Esophagus (tissue), 2 donors: ENCODE results near the gene PNKD. TPM values are rescaled to one million over a fixed set of nuclear protein-coding genes. Genes with fewer than 3 reads are reported as not detected.
"Not testable (repeated sequence)": the region's sequence is repeated elsewhere in the genome, so short reads cannot be mapped to it uniquely, and the experiment has no call there.

Experiments used
- H3K27ac ChIP-seq, 2 donors: one replicate each; pipeline ENCODE4 v1.5.1; 2013; ENCODE audit warnings: low read depth in 2 of 2, mild to moderate bottlenecking in 2 of 2, inconsistent platforms in 1 of 2, low read length in 1 of 2, moderate library complexity in 1 of 2
- H3K27me3 ChIP-seq, 2 donors: one replicate each; pipeline ENCODE4 v1.6.1; 2013; ENCODE audit warnings: low read length in 2 of 2, control low read depth in 1 of 2, mild to moderate bottlenecking in 1 of 2; ENCODE audit not compliant: insufficient read depth in 2 of 2, control insufficient read depth in 1 of 2
- H3K36me3 ChIP-seq, 2 donors: one replicate each; pipeline ENCODE4 v1.6.1; 2013; ENCODE audit warnings: low read length in 1 of 2; ENCODE audit not compliant: control insufficient read depth in 2 of 2, insufficient read depth in 2 of 2
- H3K4me1 ChIP-seq, 2 donors: one replicate each; pipeline ENCODE4 v1.6.1; 2013; ENCODE audit warnings: low read length in 1 of 2; ENCODE audit not compliant: control insufficient read depth in 2 of 2, insufficient read depth in 2 of 2
- H3K4me3 ChIP-seq, 2 donors: one replicate each; pipeline ENCODE4 v1.5.1; 2013; ENCODE audit warnings: low read length in 2 of 2, mild to moderate bottlenecking in 2 of 2, low read depth in 1 of 2, moderate library complexity in 1 of 2
- H3K9me3 ChIP-seq, 2 donors: one replicate each; pipeline ENCODE4 v1.6.1; 2013; ENCODE audit warnings: mild to moderate bottlenecking in 2 of 2, low read depth in 1 of 2, low read length in 1 of 2, moderate library complexity in 1 of 2; ENCODE audit not compliant: control insufficient read depth in 2 of 2, insufficient read depth in 1 of 2
- WGBS, 2 donors: extraction: QIAGEN DNeasy Blood & Tissue Kit; methylation state at CpG; one replicate each; pipeline ENCODE4 v1.1.7; 2013; 5-methylcytosine and 5-hydroxymethylcytosine counted together
- polyA plus RNA-seq, 2 donors: library from polyadenylated mRNA; stranded (reverse); fragments of 200-250 nt; gene quantifications; one replicate each; pipeline ENCODE4 v1.2.3, GENCODE V29; 2013
- donor health status: healthy with polysubstance abuse.
- donor health status: Bipolar disorder and iron deficiency.

Gene PNKD
- polyA plus RNA-seq, 2 donors: 50.1 to 54.9 TPM

- no peaks in the 10 kb centered on the region for H3K36me3 ChIP-seq
- 50 to 53% methylated on average over 2 of the region's 2 CpGs for WGBS, 2 donors
- no peak overlapping the region for H3K4me3 ChIP-seq
- H3K9me3 ChIP-seq: no peaks in the 10 kb centered on the region
- no peaks in the 10 kb centered on the region for H3K27me3 ChIP-seq
- H3K4me1 ChIP-seq: peaks cover 0 to 2% of the 10 kb centered on the region in 2 donors
- H3K27ac ChIP-seq: no peak overlapping the region
These were observed 42.0 kb downstream of the PNKD start for GRCh38 chr2:218312267-218312756.

- H3K27me3 ChIP-seq: no peaks in the 10 kb centered on the region
- 92 to 95% methylated on average over 1 of the region's 1 CpG for WGBS, 2 donors
- peaks cover 0 to 2% of the 10 kb centered on the region in 2 donors for H3K4me1 ChIP-seq
- no peaks in the 10 kb centered on the region for H3K36me3 ChIP-seq
- no peak overlapping the region for H3K4me3 ChIP-seq
- H3K27ac ChIP-seq: no peak overlapping the region
- no peaks in the 10 kb centered on the region for H3K9me3 ChIP-seq
These were observed 43.0 kb downstream of the PNKD start for GRCh38 chr2:218313356-218313755.

GRCh38 chr2:218314764-218315163 is 44.4 kb downstream of the PNKD start:
- H3K9me3 ChIP-seq, H3K4me1 ChIP-seq, H3K27ac ChIP-seq, H3K4me3 ChIP-seq, H3K27me3 ChIP-seq, H3K36me3 ChIP-seq: not testable (repeated sequence)
- 93 to 94% methylated on average over 4 of the region's 4 CpGs for WGBS, 2 donors

GRCh38 chr2:218315397-218315796 is 45.1 kb downstream of the PNKD start:
- no peak overlapping the region for H3K27ac ChIP-seq
- WGBS, 2 donors: 71 to 74% methylated on average over 8 of the region's 8 CpGs

GRCh38 chr2:218317303-218317630 is 46.9 kb downstream of the PNKD start:
- no peaks in the 10 kb centered on the region for H3K27me3 ChIP-seq
- WGBS, 2 donors: 83 to 88% methylated on average over 1 of the region's 1 CpG
- no peaks in the 10 kb centered on the region for H3K9me3 ChIP-seq
- peaks cover 0 to 4% of the 10 kb centered on the region in 2 donors for H3K4me1 ChIP-seq
- H3K36me3 ChIP-seq: no peaks in the 10 kb centered on the region
- H3K27ac ChIP-seq: no peak overlapping the region
- H3K4me3 ChIP-seq: no peak overlapping the region

More at GRCh38 chr2:218315397-218315796, 45.1 kb downstream of the PNKD start:
- H3K4me3 ChIP-seq: no peak overlapping the region
- H3K9me3 ChIP-seq: no peaks in the 10 kb centered on the region
- H3K4me1 ChIP-seq: peaks cover 0 to 2% of the 10 kb centered on the region in 2 donors
- no peaks in the 10 kb centered on the region for H3K36me3 ChIP-seq
- no peaks in the 10 kb centered on the region for H3K27me3 ChIP-seq

DNA sequence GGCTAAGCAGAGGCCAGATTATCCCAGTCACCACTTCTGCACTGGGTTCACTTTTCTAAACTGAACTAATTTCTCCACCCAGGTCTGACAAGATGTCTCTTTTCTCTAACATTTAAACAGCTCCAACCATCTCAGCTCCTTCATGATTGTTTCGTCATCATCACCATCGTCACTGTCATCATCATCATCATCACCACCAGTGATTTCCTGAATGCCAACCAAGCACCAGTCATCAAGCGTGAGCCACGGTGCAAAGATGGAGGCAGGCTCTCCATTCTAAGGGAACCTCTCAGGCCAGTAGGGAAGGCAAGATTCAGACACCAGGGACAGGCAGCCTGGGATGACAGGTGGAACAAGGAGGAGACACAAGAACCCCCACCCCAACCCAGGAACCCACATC is 47.5 kb downstream of the PNKD start:
- 89 to 91% methylated on average over 4 of the region's 4 CpGs for WGBS, 2 donors
- H3K27ac ChIP-seq: no peak overlapping the region
- H3K27me3 ChIP-seq: no peaks in the 10 kb centered on the region
- no peaks in the 10 kb centered on the region for H3K36me3 ChIP-seq
- H3K4me1 ChIP-seq: peaks cover 0 to 6% of the 10 kb centered on the region in 2 donors
- H3K9me3 ChIP-seq: no peaks in the 10 kb centered on the region
- no peak overlapping the region for H3K4me3 ChIP-seq

DNA sequence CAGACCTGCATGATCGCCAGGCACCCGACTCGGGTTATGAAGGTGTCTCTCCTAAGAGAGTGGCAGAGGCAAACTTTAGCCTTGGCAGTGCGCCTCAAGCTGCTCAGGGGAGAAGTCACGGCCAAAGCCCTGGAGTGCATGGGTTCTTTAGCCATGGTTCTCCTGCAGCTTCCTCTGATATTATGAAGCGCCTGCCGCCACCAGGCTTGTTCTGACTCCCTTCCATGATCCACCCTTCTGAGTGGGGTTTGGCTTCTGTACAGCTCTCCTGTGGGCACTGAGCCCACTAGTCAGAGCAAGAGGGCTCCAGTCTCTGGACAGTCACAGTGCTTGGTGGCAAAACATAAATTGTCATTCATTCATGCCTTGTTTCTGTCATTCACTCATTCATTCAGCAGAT is 47.9 kb downstream of the PNKD start:
- Histone ChIP-seq H3K4me1 (peaks cover 0 to 6% of the 10 kb centered on the region in 2 donors), H3K4me3 (no peak overlapping the region), H3K36me3 (no peaks in the 10 kb centered on the region), H3K27me3 (no peaks in the 10 kb centered on the region), H3K9me3 (no peaks in the 10 kb centered on the region), H3K27ac (no peak overlapping the region)
- WGBS, 2 donors: 88 to 90% methylated on average over 7 of the region's 7 CpGs

GRCh38 chr2:218319813-218320365 is 49.6 kb downstream of the PNKD start:
- H3K4me3 ChIP-seq: no peak overlapping the region
- H3K27me3 ChIP-seq: no peaks in the 10 kb centered on the region
- WGBS, 2 donors: 51 to 66% methylated on average over 6 of the region's 6 CpGs
- H3K9me3 ChIP-seq: no peaks in the 10 kb centered on the region
- H3K27ac ChIP-seq: no peak overlapping the region
- H3K4me1 ChIP-seq: peaks cover 7 to 15% of the 10 kb centered on the region in 2 donors
- H3K36me3 ChIP-seq: no peaks in the 10 kb centered on the region

- peaks cover 7 to 15% of the 10 kb centered on the region in 2 donors for H3K4me1 ChIP-seq
- H3K27me3 ChIP-seq: no peaks in the 10 kb centered on the region
- H3K36me3 ChIP-seq: no peaks in the 10 kb centered on the region
- H3K27ac ChIP-seq: no peak overlapping the region
- H3K4me3 ChIP-seq: no peak overlapping the region
- no peaks in the 10 kb centered on the region for H3K9me3 ChIP-seq
- WGBS, 2 donors: 79 to 85% methylated on average over 3 of the region's 3 CpGs
These were observed 50.5 kb downstream of the PNKD start for GRCh38 chr2:218320704-218321336.
